Activated CD4-positive, alpha-beta T cell treated with anti-CD3 and anti-CD28 coated beads, Interleukin-2, amount 10 ng/mL, durations not matched to agents 24 days and 14 days (primary cell): ENCODE measurements around the gene CHCHD5. TPM values are rescaled to one million over a fixed set of nuclear protein-coding genes. Genes with fewer than 3 reads are reported as not detected.

Experiments
- DNase-seq: peaks from one replicate; pipeline ENCODE4 v3.0.0; 2022
- H3K27ac Mint-ChIP-seq: one replicate; pipeline ENCODE4 v1.8.0; 2022; ENCODE audit warnings: mild to moderate bottlenecking, mixed read lengths
- H3K27me3 Mint-ChIP-seq: one replicate; pipeline ENCODE4 v1.8.0; 2022; ENCODE audit warnings: mixed read lengths
- H3K36me3 Mint-ChIP-seq: one replicate; pipeline ENCODE4 v1.8.0; 2022; ENCODE audit warnings: low read depth, mild to moderate bottlenecking, mixed read lengths
- H3K4me1 Mint-ChIP-seq: one replicate; pipeline ENCODE4 v1.8.0; 2021; ENCODE audit warnings: mixed read lengths
- H3K4me3 Mint-ChIP-seq: one replicate; pipeline ENCODE4 v1.8.0; 2022; ENCODE audit warnings: mild to moderate bottlenecking, moderate library complexity, mixed read lengths
- H3K9me3 Mint-ChIP-seq: one replicate; pipeline ENCODE4 v1.8.0; 2021; ENCODE audit warnings: mixed read lengths
- intact Hi-C: fragments of 100-400 bp; cut with micrococcal nuclease; formaldehyde crosslinking; loops from one replicate; pipeline ENCODE4 v1.15.1; 2023
- total RNA-seq: library from RNA; stranded (reverse); gene quantifications from 2 replicates; pipeline ENCODE4 v1.2.3, GENCODE V29; 2022

CHCHD5 gene
- total RNA-seq, 1 donor from 2014 or later = 36.4 TPM

DNA sequence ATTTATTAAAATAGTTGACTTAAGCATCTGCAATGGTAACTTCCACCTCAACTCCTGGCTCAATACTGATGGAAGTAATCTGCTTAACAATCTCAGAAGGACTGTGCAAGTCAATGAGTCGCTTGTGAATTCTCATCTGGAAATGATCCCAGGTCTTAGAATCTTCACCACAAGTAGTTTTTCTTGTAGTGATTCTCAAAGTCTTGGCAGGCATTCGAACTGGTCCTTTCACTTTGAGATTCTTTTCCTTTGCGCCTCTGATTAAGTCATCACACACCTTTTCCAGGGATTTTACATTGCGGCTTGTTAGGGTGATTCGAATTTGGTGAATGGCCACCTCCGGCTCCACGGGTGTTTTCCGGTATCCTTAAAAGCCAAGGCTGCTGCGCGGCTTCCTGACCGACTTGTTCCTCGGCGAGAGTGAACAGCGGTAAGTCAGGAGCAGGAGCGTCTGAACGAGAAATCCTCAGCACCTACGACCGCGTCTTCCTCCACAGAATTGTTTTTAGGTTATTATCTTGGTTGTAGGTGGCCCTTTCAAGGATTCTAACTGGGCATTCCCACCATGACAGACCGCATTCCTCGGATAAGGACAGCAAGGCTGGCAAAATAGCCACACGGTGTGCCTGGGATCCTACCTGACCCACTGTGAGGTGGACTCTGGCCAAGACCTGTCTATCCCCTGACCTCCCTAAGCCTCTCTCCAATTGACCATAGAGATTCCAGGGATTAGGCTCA lies 37.5 kb downstream of the CHCHD5 start:
- no peaks in the 10 kb centered on the region for H3K9me3 Mint-ChIP-seq
- no peak overlapping the region for H3K4me3 Mint-ChIP-seq
- no peaks in the 10 kb centered on the region for H3K36me3 Mint-ChIP-seq
- no peaks in the 10 kb centered on the region for H3K27me3 Mint-ChIP-seq
- intact Hi-C loops = loop anchor here (10.0 kb wide), 1 partner anchor 323 kb away; no protein-coding TSS in a partner anchor
- peaks cover 33% of the 10 kb centered on the region for H3K4me1 Mint-ChIP-seq
- H3K27ac Mint-ChIP-seq = no peak overlapping the region
- no peak for DNase-seq

DNA sequence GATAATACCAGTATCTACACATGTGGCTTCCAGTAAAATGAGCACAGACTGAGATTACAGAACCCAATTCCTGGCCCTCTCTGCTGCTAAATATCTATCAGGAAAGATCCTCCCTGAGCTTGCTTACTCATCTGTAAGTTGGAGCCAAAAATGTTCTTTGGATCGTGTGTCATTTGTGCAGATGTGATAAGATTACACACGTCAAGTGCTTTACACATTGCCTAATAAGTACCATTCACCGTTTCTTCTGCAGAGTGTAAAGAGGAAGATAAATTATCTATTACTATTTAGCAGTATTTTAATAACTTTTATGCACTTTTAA lies 38.1 kb downstream of the CHCHD5 start:
- intact Hi-C loops = loop anchor here (10.0 kb wide), 1 partner anchor 322 kb away; no protein-coding TSS in a partner anchor

DNA sequence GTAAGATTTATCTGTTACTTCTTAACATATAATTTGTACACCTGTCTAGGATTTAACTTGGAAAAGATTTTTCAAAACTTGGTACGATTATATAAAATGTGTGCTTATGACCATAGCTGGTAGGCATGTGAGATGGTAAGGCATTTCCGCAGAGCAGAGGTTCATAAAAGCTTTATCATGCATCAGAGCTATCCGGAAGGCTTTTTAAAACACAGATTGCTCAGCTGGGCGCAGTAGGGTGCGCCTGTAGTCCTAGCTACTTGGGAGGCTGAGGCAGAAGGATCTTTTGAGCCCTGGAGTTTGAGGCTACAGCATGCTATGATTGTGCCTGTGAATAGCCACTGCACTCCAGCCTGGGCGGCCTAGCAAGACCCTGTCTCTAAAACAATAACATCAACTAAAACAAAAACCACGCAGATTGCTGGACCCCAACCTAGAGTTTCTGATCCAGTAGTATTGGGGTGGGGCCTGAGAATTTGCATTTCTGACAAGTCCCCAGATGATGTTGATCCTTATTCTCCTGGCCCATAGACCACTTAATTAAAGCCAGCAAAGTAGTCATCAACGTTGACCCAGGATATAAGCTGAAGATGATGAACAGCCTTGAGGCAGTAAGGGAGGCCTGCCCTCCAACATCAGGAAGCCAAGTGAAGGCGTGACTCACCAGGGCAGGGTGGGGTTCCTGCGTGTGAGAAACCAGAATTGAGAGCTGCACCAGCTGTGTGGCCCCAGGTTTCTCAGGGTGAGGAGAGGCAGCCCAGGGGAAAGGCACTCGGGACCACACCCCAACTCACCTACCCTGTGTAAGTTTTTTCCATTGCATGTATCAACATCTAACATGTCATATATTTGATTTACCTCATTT lies 39.7 kb downstream of the CHCHD5 start:
- Mint-ChIP-seq H3K27ac (peak overlapping the region; percentile 75), H3K4me3 (peak overlapping the region; percentile 49), H3K36me3 (peaks cover 1% of the 10 kb centered on the region), H3K4me1 (peaks cover 51% of the 10 kb centered on the region), H3K9me3 (no peaks in the 10 kb centered on the region), H3K27me3 (no peaks in the 10 kb centered on the region)
- peak; percentile 93 for DNase-seq
- intact Hi-C loops = loop anchor here (10.0 kb wide), 1 partner anchor 321 kb away; no protein-coding TSS in a partner anchor

More for the DNA sequence above, 38.1 kb downstream of the CHCHD5 start:
- DNase-seq = no peak
- H3K4me3 Mint-ChIP-seq = no peak overlapping the region
- no peaks in the 10 kb centered on the region for H3K36me3 Mint-ChIP-seq
- no peaks in the 10 kb centered on the region for H3K9me3 Mint-ChIP-seq
- peaks cover 38% of the 10 kb centered on the region for H3K4me1 Mint-ChIP-seq
- H3K27ac Mint-ChIP-seq = no peak overlapping the region
- no peaks in the 10 kb centered on the region for H3K27me3 Mint-ChIP-seq

DNA sequence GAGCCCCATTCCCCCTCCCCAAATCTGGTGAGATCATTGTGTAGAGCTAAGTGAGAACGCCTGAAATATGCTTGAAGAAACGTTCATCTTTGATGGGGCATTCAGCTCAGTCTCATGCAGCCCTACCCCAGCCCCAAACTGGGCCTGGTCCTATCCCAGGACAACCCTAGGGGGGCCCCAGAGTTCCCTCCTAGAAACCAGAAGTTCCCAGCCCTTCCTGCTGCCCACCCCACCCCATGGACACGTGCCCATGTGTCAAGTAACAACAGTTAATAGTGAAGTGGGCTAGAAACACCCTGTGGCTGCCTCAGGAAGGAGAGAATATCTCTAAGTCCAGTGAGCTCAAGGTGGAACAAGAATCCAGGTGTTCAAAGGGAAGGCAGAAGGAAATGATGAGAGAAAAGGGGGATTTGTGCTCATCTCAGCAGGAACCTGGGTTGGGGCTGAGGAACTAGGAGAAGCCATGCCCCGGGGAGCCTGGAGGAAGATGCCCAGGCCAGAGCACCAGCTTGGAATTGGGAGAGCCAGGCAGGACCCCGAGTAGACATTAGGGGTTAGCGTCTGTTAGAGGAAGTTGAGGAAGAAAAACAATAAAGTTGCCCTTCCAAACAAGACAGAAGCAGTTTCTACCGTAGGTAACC lies 41.2 kb downstream of the CHCHD5 start:
- Mint-ChIP-seq H3K36me3 (peaks cover 1% of the 10 kb centered on the region), H3K4me1 (peaks cover 65% of the 10 kb centered on the region), H3K4me3 (no peak overlapping the region), H3K27me3 (no peaks in the 10 kb centered on the region), H3K9me3 (no peaks in the 10 kb centered on the region), H3K27ac (peak overlapping the region; percentile 56)
- intact Hi-C loops = loop anchor here (1.0 to 10.0 kb wide), 6 partner anchors 20 to 319 kb away; partner anchors contain the start of genes CHCHD5 and SLC20A1
- no peak for DNase-seq

DNA sequence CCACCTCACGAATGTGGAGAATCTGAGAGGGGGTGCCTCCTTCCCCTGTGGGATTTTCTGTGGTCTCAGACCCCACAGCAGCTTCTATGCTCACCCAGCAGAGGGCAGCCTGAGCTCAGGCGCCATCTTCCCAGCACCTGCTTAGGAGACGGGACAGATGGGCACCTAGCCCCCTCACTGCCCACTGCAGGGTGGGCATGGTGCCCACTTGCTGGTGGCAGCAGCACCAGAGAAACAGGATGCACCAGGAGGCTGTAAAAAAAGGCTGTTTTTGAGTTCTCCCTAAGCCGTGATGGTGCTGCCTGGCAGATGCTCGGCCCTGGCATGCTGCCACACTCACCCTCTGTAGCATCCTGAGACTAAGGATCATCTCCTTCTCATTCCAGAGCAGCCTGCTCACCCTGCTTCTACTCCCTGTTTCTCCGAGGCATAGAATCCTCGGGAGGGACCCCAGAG lies 42.2 kb downstream of the CHCHD5 start:
- no peaks in the 10 kb centered on the region for H3K9me3 Mint-ChIP-seq
- peak overlapping the region; percentile 90 for H3K27ac Mint-ChIP-seq
- DNase-seq = peak; percentile 89
- intact Hi-C loops = loop anchor here (1.0 to 10.0 kb wide), 7 partner anchors 19 to 318 kb away; partner anchors contain the start of genes CHCHD5 and SLC20A1
- H3K27me3 Mint-ChIP-seq = no peaks in the 10 kb centered on the region
- peak overlapping the region; percentile 56 for H3K4me3 Mint-ChIP-seq
- H3K4me1 Mint-ChIP-seq = peaks cover 74% of the 10 kb centered on the region
- H3K36me3 Mint-ChIP-seq = peaks cover 1% of the 10 kb centered on the region

DNA sequence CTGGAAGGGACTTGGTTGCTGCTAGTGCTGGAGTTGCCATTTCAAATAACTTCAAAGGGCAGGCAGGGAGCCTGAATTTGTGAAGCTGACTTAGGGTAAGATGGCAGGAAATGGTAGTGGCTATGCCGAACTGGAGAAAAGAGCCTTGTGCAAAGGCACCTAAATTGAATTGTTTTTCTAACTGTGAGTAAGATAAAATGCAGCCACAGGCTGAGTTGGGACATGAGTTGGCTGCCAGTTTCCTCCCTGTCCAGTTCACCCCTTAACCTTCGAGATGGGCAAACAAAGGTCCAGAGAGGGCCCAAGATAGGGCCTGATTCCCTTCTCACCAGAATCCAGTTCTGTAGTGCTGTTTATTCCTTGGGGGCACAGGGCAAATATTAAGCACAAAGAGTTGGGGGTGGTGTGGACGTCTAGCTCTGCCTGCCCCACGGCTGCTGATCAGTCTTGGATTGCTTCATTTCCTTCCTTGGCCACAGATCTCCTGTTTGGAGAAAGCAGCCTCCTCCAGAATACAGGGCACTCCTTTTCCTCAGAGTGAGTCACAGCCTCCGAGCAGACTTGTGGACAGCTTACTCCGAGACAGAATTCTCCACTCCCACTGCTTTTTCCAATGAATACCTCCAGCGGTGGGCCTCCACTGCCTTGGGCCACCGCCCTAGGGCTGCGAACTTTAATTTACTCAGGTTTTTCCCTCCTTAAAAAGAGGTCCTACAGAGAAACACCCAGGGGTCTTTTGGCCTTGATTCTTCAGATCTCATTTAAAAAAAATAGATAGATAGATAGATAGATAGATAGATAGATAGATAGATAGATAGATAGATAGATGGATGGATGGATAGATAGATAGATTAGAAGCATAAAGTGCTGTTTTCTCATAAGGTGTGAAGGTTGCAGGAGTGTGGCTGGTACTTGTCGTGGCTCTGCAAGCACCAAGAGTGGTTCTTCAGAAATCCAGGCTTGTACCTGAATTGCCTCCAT lies 42.9 kb downstream of the CHCHD5 start:
- Mint-ChIP-seq H3K27ac (peak overlapping the region; percentile 90), H3K4me3 (peak overlapping the region; percentile 56), H3K36me3 (peaks cover 1% of the 10 kb centered on the region), H3K4me1 (peaks cover 79% of the 10 kb centered on the region), H3K27me3 (no peaks in the 10 kb centered on the region), H3K9me3 (no peaks in the 10 kb centered on the region)
- intact Hi-C loops = loop anchor here (1.0 to 10.0 kb wide), 3 partner anchors 35 to 317 kb away; no protein-coding TSS in a partner anchor
- DNase-seq = peak; percentile 64

DNA sequence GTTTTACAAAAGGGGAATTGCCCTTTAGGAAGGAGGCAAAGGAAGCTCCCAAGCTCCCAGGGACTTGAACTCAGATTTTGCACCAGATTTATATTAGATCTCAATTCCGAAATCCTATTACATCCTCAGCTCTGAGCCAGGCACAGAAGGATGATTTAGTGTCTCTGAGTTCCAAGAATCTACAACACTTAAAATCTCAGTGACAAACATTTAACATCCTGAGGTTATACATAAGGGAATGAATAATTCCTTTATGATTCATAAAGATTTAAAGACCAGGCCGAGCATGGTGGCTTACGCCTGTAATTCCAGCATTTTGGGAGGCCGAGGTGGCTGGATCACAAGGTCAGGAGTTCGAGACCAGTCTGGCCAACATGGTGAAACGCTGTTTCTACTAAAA lies 44.8 kb downstream of the CHCHD5 start:
- Mint-ChIP-seq H3K4me1 (peaks cover 84% of the 10 kb centered on the region), H3K36me3 (peaks cover 1% of the 10 kb centered on the region), H3K4me3 (no peak overlapping the region), H3K27ac (no peak overlapping the region), H3K9me3 (no peaks in the 10 kb centered on the region), H3K27me3 (no peaks in the 10 kb centered on the region)
- no peak for DNase-seq
- intact Hi-C loops = loop anchor here (5.0 to 10.0 kb wide), 2 partner anchors 33 to 316 kb away; no protein-coding TSS in a partner anchor

DNA sequence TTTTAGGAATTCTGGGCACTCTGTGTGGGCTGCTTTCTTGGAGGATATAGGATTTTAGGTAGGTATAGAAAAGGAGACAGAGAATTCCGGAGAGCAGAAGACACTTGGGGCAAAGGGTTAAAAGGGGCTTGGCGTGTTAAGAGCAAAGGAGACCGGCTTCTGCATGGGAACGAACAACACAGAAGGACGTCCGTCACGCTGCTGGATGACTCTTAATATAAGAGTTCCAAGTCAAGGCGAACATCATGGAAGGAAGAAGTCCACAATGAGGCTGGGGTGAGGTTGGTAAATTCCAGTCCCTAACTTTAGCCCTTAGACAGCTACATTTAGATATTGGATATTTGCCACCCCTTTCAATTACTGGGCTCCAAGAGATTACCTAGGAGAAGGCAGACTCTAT lies 45.4 kb downstream of the CHCHD5 start:
- peak; percentile 54 for DNase-seq
- H3K27me3 Mint-ChIP-seq = no peaks in the 10 kb centered on the region
- H3K9me3 Mint-ChIP-seq = no peaks in the 10 kb centered on the region
- intact Hi-C loops = loop anchor here (2.0 to 10.0 kb wide), 3 partner anchors 32 to 315 kb away; no protein-coding TSS in a partner anchor
- peak overlapping the region; percentile 22 for H3K27ac Mint-ChIP-seq
- H3K4me1 Mint-ChIP-seq = peaks cover 84% of the 10 kb centered on the region
- no peak overlapping the region for H3K4me3 Mint-ChIP-seq
- H3K36me3 Mint-ChIP-seq = peaks cover 1% of the 10 kb centered on the region

DNA sequence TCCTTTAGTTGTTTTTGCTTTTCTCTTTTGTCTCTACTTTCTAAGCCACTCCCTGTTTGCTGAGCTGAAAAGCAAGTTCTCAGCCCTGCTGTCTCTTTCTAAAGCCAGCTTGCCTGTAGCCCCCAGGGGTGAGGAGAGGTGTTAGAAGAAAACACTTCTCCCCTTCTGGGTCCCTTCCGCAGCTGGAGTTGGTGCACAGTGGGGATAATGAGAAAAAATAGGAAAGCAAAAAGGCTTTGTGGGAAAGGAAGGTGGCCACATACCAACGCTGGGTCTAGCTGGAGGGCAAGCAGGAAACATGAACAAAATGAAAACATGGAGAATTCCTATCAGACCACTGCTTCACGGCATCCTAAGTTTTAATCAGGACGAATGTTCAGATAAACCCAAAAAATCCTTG lies 45.9 kb downstream of the CHCHD5 start:
- Mint-ChIP-seq H3K4me3 (peak overlapping the region; percentile 89), H3K4me1 (peaks cover 87% of the 10 kb centered on the region), H3K9me3 (no peaks in the 10 kb centered on the region), H3K36me3 (peaks cover 1% of the 10 kb centered on the region), H3K27me3 (no peaks in the 10 kb centered on the region), H3K27ac (peak overlapping the region; percentile 95)
- DNase-seq = peak; percentile 68
- intact Hi-C loops = loop anchor here (2.0 kb wide), 1 partner anchor 77 kb away; no protein-coding TSS in a partner anchor

DNA sequence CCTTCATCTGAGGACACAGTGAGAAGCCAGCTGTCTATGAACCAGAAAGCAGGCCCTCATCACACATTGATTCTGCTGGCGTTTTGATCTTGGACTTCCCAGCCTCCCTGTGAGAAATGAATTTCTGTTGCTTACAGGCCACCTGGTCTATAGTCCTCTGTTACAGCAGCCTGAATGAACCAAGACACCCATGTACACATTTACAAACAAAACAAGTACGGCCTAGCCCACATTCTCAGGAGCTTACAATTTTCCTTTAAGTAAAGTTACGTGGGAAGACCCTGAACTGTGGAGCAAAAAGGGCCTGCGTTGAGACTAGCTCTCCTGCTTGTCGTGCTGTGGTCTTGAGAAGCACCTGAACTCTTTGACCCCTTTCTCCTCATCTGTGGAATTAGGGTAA lies 49.3 kb downstream of the CHCHD5 start:
- H3K4me3 Mint-ChIP-seq = peak overlapping the region; percentile 29
- peaks cover 76% of the 10 kb centered on the region for H3K4me1 Mint-ChIP-seq
- H3K27ac Mint-ChIP-seq = no peak overlapping the region
- no peaks in the 10 kb centered on the region for H3K27me3 Mint-ChIP-seq
- no peak for DNase-seq
- H3K9me3 Mint-ChIP-seq = no peaks in the 10 kb centered on the region
- intact Hi-C loops = no loop called here
- H3K36me3 Mint-ChIP-seq = peaks cover 3% of the 10 kb centered on the region

DNA sequence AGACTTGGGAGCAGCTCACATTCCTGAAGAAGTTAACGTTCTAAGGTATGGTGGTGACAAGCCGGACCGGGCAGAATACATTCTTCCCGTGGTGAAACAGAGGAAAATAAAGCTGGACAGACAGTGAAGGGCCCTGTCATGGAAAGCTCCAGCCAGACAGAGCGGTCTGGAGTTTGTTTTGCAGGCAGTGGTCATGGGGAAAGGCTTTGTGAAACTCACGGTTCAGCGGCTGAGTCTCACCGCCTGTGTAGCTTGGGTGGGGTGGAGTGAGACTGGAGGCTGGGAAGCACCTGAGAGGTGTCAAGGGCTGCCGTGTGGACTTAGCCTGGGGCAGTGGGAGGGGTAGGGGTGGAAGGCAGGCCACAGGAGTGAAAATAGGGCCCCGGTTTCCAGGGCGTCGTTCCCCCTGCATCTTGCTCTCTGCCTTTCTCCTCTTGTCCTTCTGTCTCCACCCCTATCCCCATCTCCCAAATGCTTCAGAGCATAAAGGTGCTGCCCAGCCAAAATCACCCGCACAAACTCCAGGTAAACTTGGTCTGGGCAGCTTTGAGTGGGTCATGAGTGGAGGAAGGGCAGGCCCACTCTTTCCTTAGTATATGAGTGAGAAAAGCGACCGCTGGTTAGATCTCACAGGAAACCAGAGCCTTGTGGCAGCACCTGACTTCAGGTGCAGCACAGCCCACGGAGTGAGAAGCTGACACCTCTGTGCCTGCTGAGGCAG lies 49.9 kb downstream of the CHCHD5 start:
- intact Hi-C loops = no loop called here
- no peaks in the 10 kb centered on the region for H3K27me3 Mint-ChIP-seq
- H3K27ac Mint-ChIP-seq = no peak overlapping the region
- peaks cover 3% of the 10 kb centered on the region for H3K36me3 Mint-ChIP-seq
- H3K9me3 Mint-ChIP-seq = no peaks in the 10 kb centered on the region
- peaks cover 70% of the 10 kb centered on the region for H3K4me1 Mint-ChIP-seq
- DNase-seq = no peak
- no peak overlapping the region for H3K4me3 Mint-ChIP-seq

DNA sequence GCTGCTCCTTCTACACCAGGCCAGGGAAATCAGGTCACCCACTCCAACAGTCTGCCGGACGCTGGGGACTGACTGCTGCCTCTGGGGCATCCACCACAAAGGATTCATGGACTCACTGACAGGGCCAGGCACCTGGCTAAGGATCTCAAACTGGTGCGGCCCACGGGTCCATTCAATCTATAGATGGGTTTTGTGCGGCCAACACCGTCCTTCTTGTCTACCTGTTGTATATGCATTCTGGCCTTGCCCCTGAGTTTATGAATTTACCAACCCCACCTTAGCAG lies 50.4 kb downstream of the CHCHD5 start:
- no peak overlapping the region for H3K4me3 Mint-ChIP-seq
- no peaks in the 10 kb centered on the region for H3K27me3 Mint-ChIP-seq
- no peak for DNase-seq
- no peak overlapping the region for H3K27ac Mint-ChIP-seq
- H3K9me3 Mint-ChIP-seq = no peaks in the 10 kb centered on the region
- peaks cover 3% of the 10 kb centered on the region for H3K36me3 Mint-ChIP-seq
- intact Hi-C loops = no loop called here
- H3K4me1 Mint-ChIP-seq = peaks cover 66% of the 10 kb centered on the region
